ENCODE data around the gene ANXA8. TPM values are rescaled to one million over a fixed set of nuclear protein-coding genes. Genes with fewer than 3 reads are reported as not detected.
"Not testable (repeated sequence)": the region's sequence is repeated elsewhere in the genome, so short reads cannot be mapped to it uniquely, and the experiment has no call there.

The ANXA8 gene
- total RNA-seq (2021) = 0.22 TPM in 2 replicates
- long read RNA-seq = 0 reads

- H3K9me3 ChIP-seq (ENCODE audit: control insufficient read depth, low read depth, low read length); H3K27me3 ChIP-seq (ENCODE audit: insufficient read depth, low read length); H3K4me1 ChIP-seq (ENCODE audit: insufficient read depth, low read length); H3K4ac ChIP-seq (ENCODE audit: low read depth, low read length); H2BK20ac ChIP-seq (ENCODE audit: low read depth, low read length, poor library complexity, severe bottlenecking); H3K14ac ChIP-seq (ENCODE audit: insufficient read depth, low read length); H3K4me1 Mint-ChIP-seq; H3K36me3 Mint-ChIP-seq (ENCODE audit: insufficient read depth in 1 of 3, low read depth in 3 of 3); H3K23me2 ChIP-seq (ENCODE audit: insufficient read length, low read depth, low read length, poor library complexity, severe bottlenecking); H4K91ac ChIP-seq (ENCODE audit: insufficient read length, low read depth, low read length); H2AK5ac ChIP-seq (ENCODE audit: insufficient read length, low read length); H2AFZ ChIP-seq (ENCODE audit: low read length); H3K9me3 Mint-ChIP-seq; DNase-seq; H3K27ac ChIP-seq (ENCODE audit: insufficient read length, low read depth, low read length); H4K5ac ChIP-seq (ENCODE audit: insufficient read length, low read depth, low read length); H3K27ac Mint-ChIP-seq; H3K4me3 Mint-ChIP-seq; H2BK12ac ChIP-seq (ENCODE audit: insufficient read length, low read depth, low read length); H2BK15ac ChIP-seq (ENCODE audit: low read depth, low read length); H4K20me1 ChIP-seq (ENCODE audit: control insufficient read depth, insufficient read depth, insufficient read length); H3K9ac ChIP-seq (ENCODE audit: extremely low read depth, insufficient read length, low read length); H3T11ph ChIP-seq (ENCODE audit: low read length); H2BK5ac ChIP-seq (ENCODE audit: insufficient read length, low read length); H3K79me2 ChIP-seq (ENCODE audit: insufficient read depth, low read length); H2BK120ac ChIP-seq (ENCODE audit: low read depth, low read length, poor library complexity, severe bottlenecking); H3K18ac ChIP-seq (ENCODE audit: insufficient read length, low read depth, low read length); H3K23ac ChIP-seq (ENCODE audit: insufficient read length, low read depth, low read length); H3K56ac ChIP-seq (ENCODE audit: insufficient read length, low read depth, low read length); H3K79me1 ChIP-seq (ENCODE audit: insufficient read depth, low read depth, low read length, poor library complexity, severe bottlenecking); H3K4me2 ChIP-seq (ENCODE audit: insufficient read depth, insufficient read length, low read length); H3K27me3 Mint-ChIP-seq (ENCODE audit: low read depth); H4K8ac ChIP-seq (replicated peaks; ENCODE audit: insufficient read length, low read depth, low read length): not testable (repeated sequence)
- WGBS (ENCODE audit: extremely low coverage, insufficient read length, low lambda C conversion rate) = no CpG with 5 or more reads among the region's 11 CpGs
These were observed at the start of gene ANXA8 for GRCh38 chr10:47483923-47484322. TSS of gene ANXA8 (minus strand) at chr10:47484115. CDS start at chr10:47483933, 182 bp downstream.

GRCh38 chr10:47523475-47523874 lies 39.6 kb upstream of the ANXA8 start, which contains the start of gene AGAP9:
TSS of gene AGAP9 (minus strand) at chr10:47523638. CDS start at chr10:47523526, 112 bp downstream.
- H3K27ac Mint-ChIP-seq; H4K20me1 ChIP-seq (ENCODE audit: control insufficient read depth, insufficient read depth, insufficient read length); H3K14ac ChIP-seq (ENCODE audit: insufficient read depth, low read length); H3K27ac ChIP-seq (ENCODE audit: insufficient read length, low read depth, low read length); H3K9me3 Mint-ChIP-seq; H4K8ac ChIP-seq (replicated peaks; ENCODE audit: insufficient read length, low read depth, low read length); H2AFZ ChIP-seq (ENCODE audit: low read length); H3K56ac ChIP-seq (ENCODE audit: insufficient read length, low read depth, low read length); H2BK5ac ChIP-seq (ENCODE audit: insufficient read length, low read length); H3K18ac ChIP-seq (ENCODE audit: insufficient read length, low read depth, low read length); H2BK20ac ChIP-seq (ENCODE audit: low read depth, low read length, poor library complexity, severe bottlenecking); H3K27me3 Mint-ChIP-seq (ENCODE audit: low read depth); H3K4ac ChIP-seq (ENCODE audit: low read depth, low read length); H3K4me2 ChIP-seq (ENCODE audit: insufficient read depth, insufficient read length, low read length); H2BK12ac ChIP-seq (ENCODE audit: insufficient read length, low read depth, low read length); H3K79me1 ChIP-seq (ENCODE audit: insufficient read depth, low read depth, low read length, poor library complexity, severe bottlenecking); H3K9me3 ChIP-seq (ENCODE audit: control insufficient read depth, low read depth, low read length); H4K91ac ChIP-seq (ENCODE audit: insufficient read length, low read depth, low read length); H2BK120ac ChIP-seq (ENCODE audit: low read depth, low read length, poor library complexity, severe bottlenecking); H3K4me1 Mint-ChIP-seq; H3K4me3 Mint-ChIP-seq; H3K27me3 ChIP-seq (ENCODE audit: insufficient read depth, low read length); H3T11ph ChIP-seq (ENCODE audit: low read length); DNase-seq; H3K23ac ChIP-seq (ENCODE audit: insufficient read length, low read depth, low read length); H4K5ac ChIP-seq (ENCODE audit: insufficient read length, low read depth, low read length); H3K9ac ChIP-seq (ENCODE audit: extremely low read depth, insufficient read length, low read length); H2BK15ac ChIP-seq (ENCODE audit: low read depth, low read length); H3K36me3 Mint-ChIP-seq (ENCODE audit: insufficient read depth in 1 of 3, low read depth in 3 of 3); H3K79me2 ChIP-seq (ENCODE audit: insufficient read depth, low read length); H3K4me1 ChIP-seq (ENCODE audit: insufficient read depth, low read length); H3K23me2 ChIP-seq (ENCODE audit: insufficient read length, low read depth, low read length, poor library complexity, severe bottlenecking); H2AK5ac ChIP-seq (ENCODE audit: insufficient read length, low read length): not testable (repeated sequence)
- no CpG with 5 or more reads among the region's 20 CpGs for WGBS (ENCODE audit: extremely low coverage, insufficient read length, low lambda C conversion rate)
